ENCODE measurements around the gene TXNRD3. TPM values are rescaled to one million over a fixed set of nuclear protein-coding genes. Genes with fewer than 3 reads are reported as not detected.

Gene TXNRD3
- total RNA-seq, 1 experiment from 2014 or later: 17.0 TPM

GRCh38 chr3:126666658-126667528, 12.0 kb upstream of the TXNRD3 start:
- H3K27me3 Mint-ChIP-seq (ENCODE audit: unreplicated experiment): peaks cover 64% of the 10 kb centered on the region
- intact Hi-C loops (cut with micrococcal nuclease; ENCODE audit: unreplicated experiment): no loop called here
- H3K4me1 Mint-ChIP-seq (ENCODE audit: low read depth, unreplicated experiment): no peaks in the 10 kb centered on the region
- H3K4me3 Mint-ChIP-seq (ENCODE audit: low read depth, unreplicated experiment): no peak overlapping the region
- TF ChIP-seq CTCF (IDR thresholded peaks at IDR 0.05; ENCODE audit: unreplicated experiment): no peak
- H3K27ac Mint-ChIP-seq (ENCODE audit: unreplicated experiment): no peak overlapping the region
- DNase-seq: peak; percentile 1
- H3K9me3 Mint-ChIP-seq (ENCODE audit: low read depth, unreplicated experiment): no peaks in the 10 kb centered on the region
- CTCF ChIA-PET: no interaction called here
- H3K36me3 Mint-ChIP-seq (ENCODE audit: insufficient read depth, unreplicated experiment): no peaks in the 10 kb centered on the region
- no TSS peak for BruUV-seq (replicated peaks)

GRCh38 chr3:126665959-126666657, 11.2 kb upstream of the TXNRD3 start:
- Mint-ChIP-seq H3K4me3 (ENCODE audit: low read depth, unreplicated experiment) (no peak overlapping the region), H3K9me3 (ENCODE audit: low read depth, unreplicated experiment) (peaks cover 2% of the 10 kb centered on the region), H3K4me1 (ENCODE audit: low read depth, unreplicated experiment) (no peaks in the 10 kb centered on the region), H3K36me3 (ENCODE audit: insufficient read depth, unreplicated experiment) (no peaks in the 10 kb centered on the region), H3K27me3 (ENCODE audit: unreplicated experiment) (peaks cover 72% of the 10 kb centered on the region), H3K27ac (ENCODE audit: unreplicated experiment) (no peak overlapping the region)
- CTCF ChIA-PET: no interaction called here
- DNase-seq: peak; percentile 1
- no peak for TF ChIP-seq CTCF (IDR thresholded peaks at IDR 0.05; ENCODE audit: unreplicated experiment)
- intact Hi-C loops (cut with micrococcal nuclease; ENCODE audit: unreplicated experiment): no loop called here
- BruUV-seq (replicated peaks): no TSS peak

GRCh38 chr3:126665221-126665936, 10.5 kb upstream of the TXNRD3 start:
- Mint-ChIP-seq H3K9me3 (ENCODE audit: low read depth, unreplicated experiment) (peaks cover 2% of the 10 kb centered on the region), H3K27ac (ENCODE audit: unreplicated experiment) (no peak overlapping the region), H3K36me3 (ENCODE audit: insufficient read depth, unreplicated experiment) (no peaks in the 10 kb centered on the region), H3K4me3 (ENCODE audit: low read depth, unreplicated experiment) (no peak overlapping the region), H3K4me1 (ENCODE audit: low read depth, unreplicated experiment) (no peaks in the 10 kb centered on the region), H3K27me3 (ENCODE audit: unreplicated experiment) (peaks cover 79% of the 10 kb centered on the region)
- no peak for TF ChIP-seq CTCF (IDR thresholded peaks at IDR 0.05; ENCODE audit: unreplicated experiment)
- CTCF ChIA-PET: no interaction called here
- no TSS peak for BruUV-seq (replicated peaks)
- peak; percentile 0 for DNase-seq
- intact Hi-C loops (cut with micrococcal nuclease; ENCODE audit: unreplicated experiment): no loop called here

GRCh38 chr3:126664591-126665214, 9.8 kb upstream of the TXNRD3 start:
- peak; percentile 42 for DNase-seq
- CTCF ChIA-PET: no interaction called here
- Mint-ChIP-seq H3K4me1 (ENCODE audit: low read depth, unreplicated experiment) (no peaks in the 10 kb centered on the region), H3K27ac (ENCODE audit: unreplicated experiment) (no peak overlapping the region), H3K9me3 (ENCODE audit: low read depth, unreplicated experiment) (peaks cover 2% of the 10 kb centered on the region), H3K4me3 (ENCODE audit: low read depth, unreplicated experiment) (no peak overlapping the region), H3K27me3 (ENCODE audit: unreplicated experiment) (peaks cover 84% of the 10 kb centered on the region), H3K36me3 (ENCODE audit: insufficient read depth, unreplicated experiment) (no peaks in the 10 kb centered on the region)
- intact Hi-C loops (cut with micrococcal nuclease; ENCODE audit: unreplicated experiment): no loop called here
- TF ChIP-seq CTCF (IDR thresholded peaks at IDR 0.05; ENCODE audit: unreplicated experiment): peak; percentile 35
- BruUV-seq (replicated peaks): no TSS peak
